Ectodermal cell (in vitro differentiated cells): Measurements from ENCODE around the gene AGAP2.

Source experiments
- H3K27ac ChIP-seq: 2 replicates; pipeline ENCODE4 v1.7.0; 2013; ENCODE audit warnings: mild to moderate bottlenecking, low read depth, low read length; ENCODE audit not compliant: insufficient read depth, poor library complexity, severe bottlenecking
- H3K27me3 ChIP-seq: 2 replicates; pipeline ENCODE4 v1.7.0; 2013; ENCODE audit warnings: mild to moderate bottlenecking, low read length; ENCODE audit not compliant: insufficient read depth, control insufficient read depth, poor library complexity, severe bottlenecking
- H3K36me3 ChIP-seq: one replicate; pipeline ENCODE4 v1.7.0; 2013; ENCODE audit warnings: low read length; ENCODE audit not compliant: control insufficient read depth, insufficient read depth
- H3K4me1 ChIP-seq: one replicate; pipeline ENCODE4 v1.7.0; 2013; ENCODE audit warnings: low read length; ENCODE audit not compliant: control insufficient read depth, insufficient read depth
- H3K4me3 ChIP-seq: 2 replicates; pipeline ENCODE4 v1.7.0; 2013; ENCODE audit warnings: low read depth, low read length, control low read depth; ENCODE audit not compliant: insufficient read depth
- H3K9me3 ChIP-seq: 2 replicates; pipeline ENCODE4 v1.7.0; 2013; ENCODE audit warnings: mild to moderate bottlenecking, low read length, moderate library complexity; ENCODE audit not compliant: control insufficient read depth
- WGBS, 2 experiments: methylation state at CpG; one replicate each; pipeline ENCODE4 v1.1.7; 2013; ENCODE audit warnings: missing lambda C conversion rate in 2 of 2; 5-methylcytosine and 5-hydroxymethylcytosine counted together

The AGAP2 gene

DNA sequence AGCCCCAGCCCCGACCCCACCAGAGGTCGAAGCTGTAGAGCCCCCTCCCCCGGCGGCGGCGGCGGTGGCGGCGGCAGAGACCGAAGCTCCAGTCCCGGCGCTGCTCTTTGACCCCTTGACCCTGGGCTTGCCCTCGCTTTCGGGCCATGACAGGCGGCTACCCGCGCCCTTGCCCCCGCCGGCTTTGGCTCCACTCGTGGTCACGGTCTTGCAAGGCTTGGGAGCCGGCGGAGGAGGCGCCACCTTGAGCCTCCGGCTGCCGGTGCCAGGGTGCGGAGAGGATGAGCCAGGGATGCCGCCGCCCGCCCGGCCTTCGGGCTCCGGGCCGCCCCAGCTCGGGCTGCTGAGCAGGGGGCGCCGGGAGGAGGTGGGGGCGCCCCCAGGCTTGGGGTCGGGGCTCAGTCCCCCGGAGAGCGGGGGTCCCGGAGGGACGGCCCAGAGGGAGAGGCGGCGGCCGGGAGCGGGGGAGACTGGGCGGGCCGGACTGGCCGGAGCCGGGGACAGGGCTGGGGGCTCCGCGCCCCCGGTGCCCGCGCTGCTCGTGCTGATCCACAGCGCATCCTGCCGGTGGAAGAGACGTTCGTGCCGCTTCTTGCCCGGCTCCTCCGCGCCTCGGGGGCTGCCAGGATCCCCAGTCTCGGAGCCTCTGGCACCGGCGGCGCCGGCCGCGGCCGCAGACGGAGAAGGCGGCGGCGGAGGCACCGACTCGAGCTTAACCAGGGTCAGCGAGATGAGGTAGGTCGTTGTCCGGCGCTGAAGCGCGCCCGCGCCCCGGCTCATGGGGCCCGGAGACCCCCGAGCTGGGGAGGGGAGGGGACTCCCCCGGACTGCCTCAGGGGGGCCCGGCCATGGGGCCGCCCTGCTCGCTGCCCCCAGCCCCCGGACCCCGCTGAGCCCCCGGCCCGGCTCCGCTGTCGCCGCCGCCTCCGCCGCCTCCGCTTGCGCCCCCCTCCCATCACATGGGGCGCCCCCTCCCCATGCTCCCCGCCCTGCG is 778 bp downstream of the AGAP2 start:
- WGBS, 2 experiments = 1% methylated on average over 106 to 110 of the region's 110 CpGs
- H3K9me3 ChIP-seq = no peaks in the 10 kb centered on the region
- peaks cover 100% of the 10 kb centered on the region for H3K27me3 ChIP-seq
- no peak overlapping the region for H3K27ac ChIP-seq
- no peaks in the 10 kb centered on the region for H3K36me3 ChIP-seq
- H3K4me3 ChIP-seq = peak overlapping the region; percentile 44
- H3K4me1 ChIP-seq = peaks cover 30% of the 10 kb centered on the region

DNA sequence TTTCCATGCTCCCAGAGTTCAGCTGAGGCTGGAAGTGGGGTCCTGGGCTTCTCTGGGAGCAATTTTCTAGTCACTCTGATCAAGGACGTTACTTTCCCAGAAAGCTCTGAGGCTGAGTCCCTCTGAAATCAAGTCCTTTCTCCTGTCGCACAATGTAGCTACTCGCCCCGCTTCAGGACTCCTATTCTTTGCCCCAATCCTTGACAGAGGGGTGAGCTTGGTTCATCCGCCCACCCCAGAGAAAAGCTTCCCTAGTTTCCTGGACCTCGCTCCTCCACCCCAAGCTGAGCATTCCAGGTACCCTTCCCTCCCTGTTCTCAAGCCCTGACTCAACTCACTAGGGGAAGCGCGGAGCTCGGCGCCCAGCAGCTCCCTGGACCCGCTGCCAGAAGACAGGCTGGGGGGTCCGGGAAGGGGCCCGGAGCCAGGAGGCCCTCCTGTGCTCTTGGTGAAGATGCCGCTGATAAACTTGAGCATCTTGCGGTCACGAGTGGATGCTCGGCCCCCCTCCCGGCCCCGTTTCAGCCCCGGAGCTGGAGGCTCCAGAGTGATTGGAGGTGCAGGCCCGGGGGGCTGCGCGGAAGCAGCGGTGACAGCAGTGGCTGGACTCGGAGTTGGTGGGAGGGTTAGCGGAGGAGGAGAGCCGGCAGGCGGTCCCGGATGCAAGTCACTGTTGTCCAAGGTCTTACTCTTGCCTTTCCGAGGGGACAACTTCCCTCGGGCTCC is 1.6 kb downstream of the AGAP2 start:
- peaks cover 100% of the 10 kb centered on the region for H3K27me3 ChIP-seq
- no peak overlapping the region for H3K27ac ChIP-seq
- no peak overlapping the region for H3K4me3 ChIP-seq
- H3K4me1 ChIP-seq = peaks cover 30% of the 10 kb centered on the region
- 3% methylated on average over 31 of the region's 31 CpGs for WGBS, 2 experiments
- H3K9me3 ChIP-seq = no peaks in the 10 kb centered on the region
- no peaks in the 10 kb centered on the region for H3K36me3 ChIP-seq

DNA sequence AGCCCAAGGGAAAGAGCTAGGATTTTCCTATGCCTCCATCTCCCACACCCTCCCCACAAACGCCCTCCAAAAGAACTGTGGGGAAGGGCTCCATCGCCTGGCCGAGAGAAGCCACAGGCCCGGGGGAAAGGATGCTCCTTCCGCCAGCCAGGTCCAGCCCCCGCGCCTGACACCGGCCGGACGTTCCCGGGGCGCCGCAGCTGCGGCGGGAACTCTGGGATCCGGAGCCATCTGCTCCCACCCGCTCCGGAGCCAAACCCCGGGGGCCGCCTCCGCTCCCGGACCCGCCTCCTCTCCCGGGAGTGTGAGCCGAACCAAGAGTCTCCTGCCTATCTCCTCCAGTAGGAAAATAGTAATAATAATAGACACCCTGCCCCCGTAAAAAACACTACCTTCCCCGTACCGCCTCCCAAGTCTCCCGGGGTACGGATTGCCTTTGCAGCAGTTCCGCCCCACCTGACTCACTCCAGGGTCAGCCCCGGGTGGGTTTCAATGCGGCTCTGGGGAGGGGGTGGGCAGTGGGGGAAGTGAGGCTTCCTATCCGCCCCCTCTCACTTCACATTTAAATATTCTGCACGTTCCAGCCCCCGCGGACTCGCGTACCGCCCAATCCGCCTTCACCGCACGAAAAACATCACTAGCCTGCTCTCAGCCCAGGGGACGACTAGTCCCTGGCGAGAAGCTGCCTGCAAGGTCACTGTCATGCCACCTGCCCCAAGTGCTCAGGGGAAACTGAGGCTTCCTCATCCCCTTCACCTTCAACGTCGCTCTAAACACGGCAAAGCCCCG is 2.4 kb downstream of the AGAP2 start:
- peak overlapping the region; percentile 16 for H3K4me3 ChIP-seq
- no peaks in the 10 kb centered on the region for H3K36me3 ChIP-seq
- no peaks in the 10 kb centered on the region for H3K9me3 ChIP-seq
- peaks cover 30% of the 10 kb centered on the region for H3K4me1 ChIP-seq
- peaks cover 100% of the 10 kb centered on the region for H3K27me3 ChIP-seq
- H3K27ac ChIP-seq = no peak overlapping the region
- WGBS, 2 experiments = 1% methylated on average over 47 to 49 of the region's 49 CpGs

DNA sequence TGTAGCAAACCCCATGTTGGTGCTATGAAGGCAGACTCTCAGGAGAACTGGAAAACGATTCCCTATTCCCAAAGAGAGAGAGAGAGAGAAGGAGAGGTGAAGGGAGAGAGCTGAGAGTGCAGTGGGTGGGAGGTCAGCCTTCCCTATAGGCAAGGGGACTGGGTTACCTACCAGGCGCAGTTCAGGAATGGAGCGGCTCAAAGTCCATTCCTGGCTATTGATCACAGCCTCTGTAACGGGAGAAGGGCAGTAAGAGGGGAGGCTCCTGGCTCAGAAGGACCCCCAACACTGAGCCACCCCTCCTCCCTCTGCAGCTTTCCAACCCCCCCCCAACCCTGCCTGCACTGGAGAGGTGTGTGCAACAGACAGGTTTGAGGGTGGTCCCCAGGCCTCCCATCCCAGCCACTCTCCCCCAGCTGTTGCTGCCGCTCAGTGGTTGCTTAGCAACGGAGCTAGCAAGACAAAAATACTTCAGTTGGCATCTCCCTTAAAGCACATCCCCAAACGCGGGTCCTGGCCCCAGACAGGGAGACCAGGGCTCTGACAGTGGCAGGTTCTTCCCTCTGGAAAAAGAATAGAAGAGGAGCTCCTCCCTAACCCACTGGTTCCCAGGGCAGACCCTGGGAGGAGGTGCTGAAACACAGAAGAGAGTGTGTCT is 3.2 kb downstream of the AGAP2 start:
- Histone ChIP-seq H3K36me3 (no peaks in the 10 kb centered on the region), H3K27me3 (peaks cover 100% of the 10 kb centered on the region), H3K9me3 (no peaks in the 10 kb centered on the region), H3K27ac (no peak overlapping the region), H3K4me1 (peaks cover 30% of the 10 kb centered on the region), H3K4me3 (no peak overlapping the region)
- WGBS, 2 experiments = 17 to 19% methylated on average over 8 of the region's 8 CpGs

DNA sequence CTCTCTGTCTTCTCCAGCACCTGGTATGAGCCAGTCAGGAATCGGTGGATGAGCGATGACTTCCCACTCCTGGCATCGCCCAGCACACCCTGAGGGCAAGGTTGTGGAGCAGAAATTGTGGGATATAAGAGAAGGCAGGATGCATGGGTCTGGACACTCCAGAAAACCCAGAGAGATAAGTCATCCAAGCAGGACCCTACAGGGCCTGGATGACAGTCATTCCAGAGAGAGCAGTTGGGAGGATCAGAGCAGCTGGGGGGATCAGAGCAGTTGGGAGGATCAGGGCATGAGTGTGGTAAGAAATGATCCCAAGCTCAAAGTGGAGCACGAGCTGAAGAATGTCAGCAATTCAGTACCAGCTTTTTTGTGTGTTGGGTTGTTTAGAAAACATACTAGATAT is 4.0 kb downstream of the AGAP2 start:
- Histone ChIP-seq H3K27me3 (peaks cover 100% of the 10 kb centered on the region), H3K4me3 (no peak overlapping the region), H3K27ac (no peak overlapping the region), H3K9me3 (no peaks in the 10 kb centered on the region), H3K36me3 (no peaks in the 10 kb centered on the region), H3K4me1 (peaks cover 25% of the 10 kb centered on the region)
- WGBS, 2 experiments = 83% methylated on average over 4 of the region's 4 CpGs

DNA sequence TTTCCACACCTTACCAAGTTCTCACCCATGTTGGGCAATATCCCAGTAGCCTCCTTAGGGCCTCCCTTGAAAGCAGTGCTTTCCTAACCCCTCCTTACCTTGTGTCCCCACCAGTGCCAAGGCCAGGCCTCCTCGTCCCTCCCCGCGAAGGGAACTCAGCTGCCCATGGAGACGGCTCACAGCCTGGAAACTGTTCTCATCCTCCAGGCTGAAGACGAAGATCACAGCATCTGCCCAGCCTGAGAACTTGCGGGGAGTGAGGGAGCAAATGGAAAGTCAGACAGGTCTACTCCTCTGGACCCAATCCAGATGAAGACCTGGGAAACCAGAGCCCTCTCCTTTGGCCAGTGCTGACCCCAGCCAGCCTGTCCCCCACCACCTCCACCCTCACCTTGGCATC is 4.6 kb downstream of the AGAP2 start:
- WGBS, 2 experiments = 80 to 81% methylated on average over 6 of the region's 6 CpGs
- H3K27ac ChIP-seq = no peak overlapping the region

DNA sequence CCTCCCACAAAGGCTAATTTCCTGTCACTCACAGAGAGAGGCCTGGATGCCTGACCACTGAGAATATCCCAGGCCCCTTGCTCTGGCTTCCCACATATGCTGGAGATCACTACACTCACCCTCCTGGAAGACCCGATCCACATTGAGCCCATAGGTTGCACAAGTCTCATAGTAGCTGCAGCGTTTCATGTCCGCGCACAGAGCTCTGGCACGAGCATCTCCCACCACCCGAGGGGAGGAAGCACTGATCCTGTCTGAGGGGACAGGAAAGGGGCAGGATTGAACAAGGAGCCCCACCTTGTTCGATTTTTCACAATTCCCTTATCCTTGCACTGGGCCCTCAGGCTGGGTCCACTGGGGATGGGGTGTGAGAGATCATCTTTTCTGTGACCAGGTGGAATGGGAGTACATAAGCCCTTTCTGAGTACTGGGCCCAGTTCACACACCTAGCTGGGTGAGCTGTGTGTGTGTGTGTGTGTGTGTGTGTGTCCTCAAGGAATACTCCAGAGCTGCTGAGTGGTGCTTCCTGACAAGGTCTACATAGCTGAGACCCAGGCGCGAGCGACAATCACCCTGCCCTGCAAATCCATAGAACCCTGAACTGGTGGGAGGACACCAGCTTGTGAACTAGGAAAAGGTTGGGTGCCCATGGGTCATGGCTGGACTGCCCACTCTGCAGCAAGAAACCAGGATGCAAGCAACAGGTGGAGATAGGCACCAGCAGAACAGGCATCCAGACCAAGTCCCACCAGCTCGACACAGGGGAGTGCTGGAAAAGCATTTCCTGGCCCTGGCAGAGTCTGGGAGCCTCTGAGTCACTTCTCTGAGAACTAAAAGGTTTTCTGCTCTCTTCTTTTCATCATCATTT is 5.6 kb downstream of the AGAP2 start:
- Histone ChIP-seq H3K4me1 (peaks cover 21% of the 10 kb centered on the region), H3K9me3 (no peaks in the 10 kb centered on the region), H3K36me3 (no peaks in the 10 kb centered on the region), H3K27me3 (peaks cover 100% of the 10 kb centered on the region), H3K27ac (no peak overlapping the region), H3K4me3 (no peak overlapping the region)
- 80 to 85% methylated on average over 11 of the region's 11 CpGs for WGBS, 2 experiments

More for the DNA sequence above, 4.6 kb downstream of the AGAP2 start:
- Histone ChIP-seq H3K27me3 (peaks cover 100% of the 10 kb centered on the region), H3K4me3 (no peak overlapping the region), H3K36me3 (no peaks in the 10 kb centered on the region), H3K9me3 (no peaks in the 10 kb centered on the region), H3K4me1 (peaks cover 21% of the 10 kb centered on the region)

DNA sequence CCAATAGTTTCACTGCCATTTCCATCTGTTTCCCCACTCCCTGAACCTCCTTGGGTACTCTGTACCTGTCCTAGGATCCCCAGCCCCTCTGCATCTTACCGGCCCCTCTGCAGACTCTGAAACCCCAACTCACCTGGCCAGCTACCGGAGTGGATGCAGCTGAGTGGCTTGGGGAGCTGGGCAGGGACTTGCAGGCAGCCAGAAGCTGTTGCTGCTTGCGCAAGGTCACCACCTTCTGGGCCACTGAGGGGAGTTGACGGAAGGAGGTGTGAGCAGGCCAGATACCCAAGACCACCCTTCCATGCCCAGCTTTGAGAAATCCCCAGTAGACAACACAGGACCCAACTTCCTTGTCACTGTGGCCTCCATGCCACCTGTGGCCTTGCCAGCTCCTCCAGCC is 6.3 kb downstream of the AGAP2 start:
- 67% methylated on average over 4 of the region's 4 CpGs for WGBS, 2 experiments
- no peaks in the 10 kb centered on the region for H3K9me3 ChIP-seq
- peaks cover 100% of the 10 kb centered on the region for H3K27me3 ChIP-seq
- H3K4me1 ChIP-seq = peaks cover 16% of the 10 kb centered on the region
- H3K4me3 ChIP-seq = no peak overlapping the region
- H3K36me3 ChIP-seq = no peaks in the 10 kb centered on the region
- H3K27ac ChIP-seq = no peak overlapping the region
